Measurements from ENCODE around the gene LEUTX.

GRCh38 chr19:39807846-39808364 is 29.3 kb downstream of the LEUTX start:
- TF ChIP-seq POLR2A (IDR thresholded peaks at IDR 0.05; ENCODE audit: low read depth, low read length), result no peak
- TF ChIP-seq POLR2AphosphoS5 (IDR thresholded peaks at IDR 0.05; ENCODE audit: low read depth, low read length), result no peak
- no peak for TF ChIP-seq TAF1 (IDR thresholded peaks at IDR 0.05; ENCODE audit: borderline replicate concordance, low read depth, low read length)

Data from GM12892 (cell line).